DOHH2 (cell line): ENCODE results near the gene SAMHD1.
"Not testable (repeated sequence)": the region's sequence is repeated elsewhere in the genome, so short reads cannot be mapped to it uniquely, and the experiment has no call there.

Source experiments
- CTCF ChIP-seq: fragments of 200-600 bp; sonication (generic); IDR thresholded peaks from one replicate; pipeline ENCODE4 v1.5.1; 2014; ENCODE audit warnings: antibody characterized with exemption, mild to moderate bottlenecking, low read depth, low read length; ENCODE audit not compliant: poor library complexity, severe bottlenecking
- EZH2phosphoT487 ChIP-seq: fragments of 200-600 bp; sonication (generic); IDR thresholded peaks from 2 replicates; pipeline ENCODE4 v1.6.1; 2017; ENCODE audit warnings: borderline replicate concordance, mild to moderate bottlenecking, antibody characterized with exemption, low read length, moderate library complexity, mixed read lengths

GRCh38 chr20:36936761-36937401, 14.6 kb downstream of the SAMHD1 start:
- not testable (repeated sequence) for TF ChIP-seq CTCF, EZH2phosphoT487
